ENCODE measurements around the gene ARHGAP18. TPM values are rescaled to one million over a fixed set of nuclear protein-coding genes. Genes with fewer than 3 reads are reported as not detected.

Gene ARHGAP18
- total RNA-seq, 1 donor from 2014 or later: 38.6 TPM

DNA sequence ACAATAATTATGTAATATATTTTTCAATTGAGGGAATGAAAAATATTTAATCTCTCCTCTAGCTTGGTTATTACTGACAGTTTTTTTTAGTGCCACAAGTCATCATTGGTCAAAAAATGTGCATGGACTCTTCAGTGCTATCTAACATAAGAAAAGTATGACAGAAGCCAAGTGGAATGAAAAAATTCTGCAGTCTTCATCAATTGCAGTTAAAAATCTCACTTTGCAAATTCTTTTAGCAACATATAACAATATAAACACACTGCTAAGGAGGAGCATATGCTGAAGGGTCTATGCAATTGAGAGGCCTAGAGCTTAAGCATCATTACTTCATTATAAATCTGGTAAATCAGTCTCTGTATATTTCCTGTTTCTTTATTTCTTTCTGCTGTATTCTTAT is 175.1 kb downstream of the ARHGAP18 start:
- peaks cover 17% of the 10 kb centered on the region for H3K36me3 Mint-ChIP-seq (ENCODE audit: low read depth, unreplicated experiment)
- no peak for DNase-seq (ENCODE audit: low read depth)
- H3K9ac ChIP-seq (ENCODE audit: low read length): no peak overlapping the region
- no peaks in the 10 kb centered on the region for H3K36me3 ChIP-seq (ENCODE audit: insufficient read depth, low read length)
- H3K4me3 ChIP-seq (ENCODE audit: insufficient read depth, low read depth, low read length): no peak overlapping the region
- H3K27ac Mint-ChIP-seq (ENCODE audit: unreplicated experiment): no peak overlapping the region
- no peaks in the 10 kb centered on the region for H3K9me3 ChIP-seq (ENCODE audit: insufficient read depth, low read depth, low read length)
- no peak for TF ChIP-seq EZH2 (IDR thresholded peaks at IDR 0.05; ENCODE audit: insufficient read depth, low read length)
- no peak for TF ChIP-seq CTCF (IDR thresholded peaks at IDR 0.05; ENCODE audit: insufficient read depth, low read depth, low read length)
- no peak overlapping the region for H3K27ac ChIP-seq (ENCODE audit: low read depth, low read length)
- H3K79me2 ChIP-seq (ENCODE audit: insufficient read depth, low read length): no peaks in the 10 kb centered on the region
- no peaks in the 10 kb centered on the region for H3K4me1 ChIP-seq (ENCODE audit: insufficient read depth, low read length)
- no peaks in the 10 kb centered on the region for H3K27me3 ChIP-seq (ENCODE audit: insufficient read depth, low read length)
- no peak overlapping the region for H2AFZ ChIP-seq (ENCODE audit: low read depth, low read length)
- no peak overlapping the region for H3K4me2 ChIP-seq (ENCODE audit: low read length)
- H3K9me3 Mint-ChIP-seq (ENCODE audit: unreplicated experiment): no peaks in the 10 kb centered on the region
- FAIRE-seq: no peak
- H3K27me3 Mint-ChIP-seq (ENCODE audit: low read depth, unreplicated experiment): no peaks in the 10 kb centered on the region
- H3K4me3 Mint-ChIP-seq (ENCODE audit: unreplicated experiment): no peak overlapping the region
- H3K4me1 Mint-ChIP-seq (ENCODE audit: low read depth, unreplicated experiment): no peaks in the 10 kb centered on the region
- H4K20me1 ChIP-seq (ENCODE audit: insufficient read depth, low read length): no peaks in the 10 kb centered on the region

Other genes with a start within 250 kb of the ARHGAP18 start
- gene TMEM244, start 151.1 kb upstream of the ARHGAP18 start, total RNA-seq: not detected in 2 replicates